Testis (tissue), 2 donors: Measurements from ENCODE around the gene PI4KA.

Experiments
- POLR2A ChIP-seq: fragments of 450-650 bp; IDR thresholded peaks from one replicate; pipeline ENCODE4 v1.6.1; 2017; ENCODE audit warnings: antibody characterized with exemption, mild to moderate bottlenecking, moderate library complexity
- TF ChIP-seq, protein P1 (sequence below), 3 experiments: fragments of 450-650 bp in 2 of 3; fragments of 200-600 bp in 1 of 3; sonication (generic) in 1 of 3; IDR thresholded peaks; one replicate each; pipeline ENCODE4 v1.5.1; 2016 to 2019; ENCODE audit warnings: antibody characterized with exemption in 3 of 3, mild to moderate bottlenecking in 2 of 3, moderate library complexity in 1 of 3

DNA sequence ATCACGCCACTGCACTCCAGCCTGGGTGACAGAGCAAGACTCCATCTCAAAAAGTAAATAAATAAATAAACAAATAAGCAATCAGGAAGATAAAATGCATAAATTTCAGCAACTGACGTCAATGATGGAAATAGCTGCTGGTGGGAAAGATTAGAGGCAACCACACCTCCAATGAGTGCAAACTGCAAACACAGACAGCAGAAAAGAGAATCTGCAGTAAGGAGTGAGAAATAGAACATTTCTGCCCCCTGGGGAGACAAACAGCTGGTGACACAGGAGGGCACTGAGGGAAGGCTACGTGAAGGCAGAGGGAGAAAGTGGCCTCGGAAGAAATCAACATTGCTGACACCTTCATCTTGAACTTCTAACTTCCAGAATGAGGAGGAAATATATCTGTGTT is 6.5 kb downstream of the PI4KA start:
- TF ChIP-seq, protein P1, sequence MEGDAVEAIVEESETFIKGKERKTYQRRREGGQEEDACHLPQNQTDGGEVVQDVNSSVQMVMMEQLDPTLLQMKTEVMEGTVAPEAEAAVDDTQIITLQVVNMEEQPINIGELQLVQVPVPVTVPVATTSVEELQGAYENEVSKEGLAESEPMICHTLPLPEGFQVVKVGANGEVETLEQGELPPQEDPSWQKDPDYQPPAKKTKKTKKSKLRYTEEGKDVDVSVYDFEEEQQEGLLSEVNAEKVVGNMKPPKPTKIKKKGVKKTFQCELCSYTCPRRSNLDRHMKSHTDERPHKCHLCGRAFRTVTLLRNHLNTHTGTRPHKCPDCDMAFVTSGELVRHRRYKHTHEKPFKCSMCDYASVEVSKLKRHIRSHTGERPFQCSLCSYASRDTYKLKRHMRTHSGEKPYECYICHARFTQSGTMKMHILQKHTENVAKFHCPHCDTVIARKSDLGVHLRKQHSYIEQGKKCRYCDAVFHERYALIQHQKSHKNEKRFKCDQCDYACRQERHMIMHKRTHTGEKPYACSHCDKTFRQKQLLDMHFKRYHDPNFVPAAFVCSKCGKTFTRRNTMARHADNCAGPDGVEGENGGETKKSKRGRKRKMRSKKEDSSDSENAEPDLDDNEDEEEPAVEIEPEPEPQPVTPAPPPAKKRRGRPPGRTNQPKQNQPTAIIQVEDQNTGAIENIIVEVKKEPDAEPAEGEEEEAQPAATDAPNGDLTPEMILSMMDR (IDR thresholded peaks at IDR 0.05) = no peak
- no peak for TF ChIP-seq POLR2A
